Measurements from ENCODE around the gene CPOX.
A peak's percentile ranks its signal among the peaks of the same experiment; 100 is the strongest.

GRCh38 chr3:98593046-98593936, at the start of gene CPOX:
- TF ChIP-seq GATA2 (IDR thresholded peaks at IDR 0.05; ENCODE audit: low read depth, low read length) (peak; percentile 96), GATA3 (IDR thresholded peaks at IDR 0.05; ENCODE audit: low read depth, low read length) (peak; percentile 51; the same call in 1 of the 2 replicates)

All from SH-SY5Y (cell line).